ENCODE measurements around the gene CMTM4. TPM values are rescaled to one million over a fixed set of nuclear protein-coding genes. Genes with fewer than 3 reads are reported as not detected.

Gene CMTM4
- total RNA-seq, result 5.5 and 11.0 TPM in 2 replicates

GRCh38 chr16:66696669-66697630 lies at the start of gene CMTM4:
Gene CMTM4 (minus strand): TSS chr16:66696743. CDS start chr16:66696525, 218 bp downstream.

GRCh38 chr16:66604376-66605176 lies 92.0 kb downstream of the CMTM4 start, which contains the start of gene CMTM3:
Gene CMTM3 (plus strand): TSS chr16:66604704. CDS start chr16:66604806, 102 bp downstream.

GRCh38 chr16:66578651-66579531 lies 117.7 kb downstream of the CMTM4 start, which contains the start of gene CMTM2:
Gene CMTM2 (plus strand): TSS chr16:66579463. CDS start chr16:66579608, 145 bp downstream.

GRCh38 chr16:66566051-66566901 lies 130.3 kb downstream of the CMTM4 start, which contains the start of gene CMTM1:
Gene CMTM1 (plus strand): TSS chr16:66566439. CDS start chr16:66566514, 75 bp downstream.

Other genes with a start within 250 kb of the CMTM4 start
- 22.2 and 28.1 TPM in 2 replicates for gene TK2, start 146.6 kb downstream of the CMTM4 start, total RNA-seq
- 70.2 and 81.1 TPM in 2 replicates for gene CKLF, start 144.2 kb downstream of the CMTM4 start, total RNA-seq
- 1.1 and 2.9 TPM in 2 replicates for gene CMTM1, start 130.3 kb downstream of the CMTM4 start, total RNA-seq
- gene CMTM2, start 117.3 kb downstream of the CMTM4 start, total RNA-seq, result not detected in 2 replicates
- gene CMTM3, start 92.0 kb downstream of the CMTM4 start, total RNA-seq, result 19.4 and 26.6 TPM in 2 replicates
- gene DYNC1LI2, start 54.9 kb upstream of the CMTM4 start, total RNA-seq, result 97.0 and 170 TPM in 2 replicates
- gene TERB1, start 104.8 kb upstream of the CMTM4 start, total RNA-seq, result 0.06 and 0.16 TPM in 2 replicates
- gene NAE1, start 134.2 kb upstream of the CMTM4 start, total RNA-seq, result 46.6 and 47.7 TPM in 2 replicates
- not detected in 2 replicates for gene CA7, start 147.7 kb upstream of the CMTM4 start, total RNA-seq
- gene PDP2, start 183.8 kb upstream of the CMTM4 start, total RNA-seq, result 2.6 and 10.6 TPM in 2 replicates
- not detected in 2 replicates for gene CDH16, start 222.1 kb upstream of the CMTM4 start, total RNA-seq
- gene RRAD, start 228.8 kb upstream of the CMTM4 start, total RNA-seq, result 1.1 and 2.1 TPM in 2 replicates
- gene CIAO2B, start 237.7 kb upstream of the CMTM4 start, total RNA-seq, result 131 and 136 TPM in 2 replicates
- 14.2 and 17.7 TPM in 2 replicates for gene CES2, start 238.8 kb upstream of the CMTM4 start, total RNA-seq